HCT116 (cell line): Measurements from ENCODE around the gene SYTL3. TPM values are rescaled to one million over a fixed set of nuclear protein-coding genes. Genes with fewer than 3 reads are reported as not detected.

Source experiments
- ATAC-seq: fragments of 200-7000 bp; cut with Tn5 transposase; 2 replicates; pipeline ENCODE4 v1.9.1; 2020; ENCODE audit warnings: mild to moderate bottlenecking, moderate library complexity
- BruUV-seq: library from RNA; stranded (reverse); fragments of 400-500 nt; replicated peaks from 2 replicates; lab custom pipeline; 2021; lab: Mats Ljungman, UMichigan
- CTCF ChIA-PET: fragments of 300-600 bp; sonication (Branson Sonifier 250); formaldehyde crosslinking; loops from one replicate; lab custom pipeline; 2021; ENCODE audit warnings: antibody characterized with exemption; lab: Charles Lee
- POLR2A ChIA-PET: fragments of 300-600, 350-600 bp; sonication (Branson Sonifier 250); formaldehyde crosslinking; loops from one replicate; lab custom pipeline; 2021; ENCODE audit warnings: antibody characterized with exemption; lab: Charles Lee
- RAD21 ChIA-PET, 2 experiments: fragments of 300-600 bp; sonication (Branson Sonifier 250); formaldehyde crosslinking; loops; one replicate each; lab custom pipeline; 2023; ENCODE audit warnings: low total read pairs in 2 of 2; ENCODE audit not compliant: uncharacterized antibody in 2 of 2, unreplicated experiment in 2 of 2, low non-redundant PET in 1 of 2; lab: Charles Lee
- DNase-seq: peaks from one replicate; pipeline ENCODE4 v3.0.0-alpha.2; 2010; ENCODE audit warnings: low read depth, low spot score
- H2AFZ ChIP-seq: fragments of 200-600 bp; shearing (Covaris generic), sonication (generic); 2 replicates; pipeline ENCODE4 v1.6.1; 2017; ENCODE audit warnings: low read depth, mixed run types, mixed read lengths, antibody characterized with exemption, low read length; ENCODE audit not compliant: poor library complexity, severe bottlenecking
- H3K27ac ChIP-seq: 2 replicates; pipeline ENCODE4 v1.5.1; 2012; ENCODE audit warnings: low read depth, low read length
- H3K27me3 ChIP-seq: fragments of 200-600 bp; sonication (generic); 2 replicates; pipeline ENCODE4 v1.6.1; 2016; ENCODE audit warnings: mixed run types, low read length, mixed read lengths; ENCODE audit not compliant: insufficient read depth
- H3K36me3 ChIP-seq, 2 experiments: fragments of 200-500 bp in 1 of 2; fragments of 200-600 bp in 1 of 2; sonication (Bioruptor generic) in 1 of 2; sonication (generic) in 1 of 2; 2 replicates each; pipeline versions ENCODE4 v1.5.1 to v1.6.1; 2014 to 2016; ENCODE audit warnings: low read length in 2 of 2, inconsistent platforms in 1 of 2, mixed read lengths in 1 of 2, mixed run types in 1 of 2; ENCODE audit not compliant: insufficient read depth in 2 of 2, control insufficient read depth in 1 of 2
- H3K4me1 ChIP-seq, 2 experiments: fragments of 200-600 bp in 1 of 2; sonication (generic) in 1 of 2; 2 replicates each; pipeline versions ENCODE4 v1.5.1 to v1.6.1; 2012 to 2017; ENCODE audit warnings: low read length in 2 of 2, inconsistent platforms in 1 of 2, mild to moderate bottlenecking in 1 of 2, mixed read lengths in 1 of 2, mixed run types in 1 of 2, moderate library complexity in 1 of 2; ENCODE audit not compliant: insufficient read depth in 2 of 2, control insufficient read depth in 1 of 2
- H3K4me2 ChIP-seq: fragments of 200-600 bp; sonication (generic); 2 replicates; pipeline ENCODE4 v1.6.1; 2017; ENCODE audit warnings: mixed run types, low read length, mixed read lengths
- H3K4me3 ChIP-seq, 2 experiments: fragments of 200-600 bp in 1 of 2; sonication (generic) in 1 of 2; replicated peaks in 1 of 2; 2 replicates each; pipeline ENCODE4 v1.5.1; 2011 to 2016; ENCODE audit warnings: low read length in 2 of 2, control low read depth in 1 of 2, low read depth in 1 of 2, mild to moderate bottlenecking in 1 of 2, mixed read lengths in 1 of 2, mixed run types in 1 of 2
- H3K79me2 ChIP-seq: fragments of 200-600 bp; sonication (generic); 2 replicates; pipeline ENCODE4 v1.6.1; 2017; ENCODE audit warnings: mild to moderate bottlenecking, mixed run types, low read length, moderate library complexity, mixed read lengths; ENCODE audit not compliant: insufficient read depth
- H3K9ac ChIP-seq: fragments of 200-600 bp; sonication (generic); 2 replicates; pipeline ENCODE4 v1.6.1; 2016; ENCODE audit warnings: low read length, mixed read lengths
- H3K9me2 ChIP-seq: fragments of 200-600 bp; sonication (generic), shearing (Covaris generic); 2 replicates; pipeline ENCODE4 v1.6.1; 2017; ENCODE audit warnings: mixed run types, mild to moderate bottlenecking, moderate library complexity; ENCODE audit not compliant: insufficient read depth
- H3K9me3 ChIP-seq, 2 experiments: fragments of 200-500 bp in 1 of 2; fragments of 200-600 bp in 1 of 2; sonication (Bioruptor generic) in 1 of 2; sonication (generic) in 1 of 2; 2 replicates each; pipeline ENCODE4 v1.6.1; 2014 to 2017; ENCODE audit warnings: low read length in 2 of 2, mixed read lengths in 2 of 2, inconsistent platforms in 1 of 2, low read depth in 1 of 2, mild to moderate bottlenecking in 1 of 2, mixed run types in 1 of 2, moderate library complexity in 1 of 2; ENCODE audit not compliant: control insufficient read depth in 1 of 2, insufficient read depth in 1 of 2
- H4K20me1 ChIP-seq: fragments of 200-600 bp; sonication (generic), shearing (Covaris generic); 2 replicates; pipeline ENCODE4 v1.6.1; 2017; ENCODE audit warnings: mixed run types, mild to moderate bottlenecking, moderate library complexity; ENCODE audit not compliant: insufficient read depth
- ATF3 ChIP-seq: IDR thresholded peaks from 2 replicates; pipeline ENCODE4 v1.6.1; 2012
- CBX3 ChIP-seq: IDR thresholded peaks from 2 replicates; pipeline ENCODE4 v1.6.1; 2012; ENCODE audit warnings: low read depth
- CEBPB ChIP-seq: IDR thresholded peaks from 2 replicates; pipeline ENCODE4 v1.6.1; 2012; ENCODE audit warnings: low read depth
- EGR1 ChIP-seq: IDR thresholded peaks from 2 replicates; pipeline ENCODE4 v1.6.1; 2012; ENCODE audit warnings: low read depth
- ELF1 ChIP-seq: IDR thresholded peaks from 2 replicates; pipeline ENCODE4 v1.6.1; 2012; ENCODE audit warnings: low read depth, borderline replicate concordance
- EZH2 ChIP-seq: fragments of 200-600 bp; sonication (generic); IDR thresholded peaks from 2 replicates; pipeline ENCODE4 v1.6.1; 2017; ENCODE audit warnings: antibody characterized with exemption, mixed run types
- FOSL1 ChIP-seq: IDR thresholded peaks from 2 replicates; pipeline ENCODE4 v1.6.1; 2012; ENCODE audit warnings: low read depth
- MAX ChIP-seq: IDR thresholded peaks from 2 replicates; pipeline ENCODE4 v1.6.1; 2012
- POLR2A ChIP-seq: IDR thresholded peaks from 2 replicates; pipeline ENCODE4 v1.7.0; 2011; ENCODE audit warnings: borderline replicate concordance; ENCODE audit not compliant: insufficient read depth, insufficient read length; ENCODE audit errors: extremely low read depth
- POLR2AphosphoS5 ChIP-seq: IDR thresholded peaks from 2 replicates; pipeline ENCODE4 v1.6.1; 2011; ENCODE audit warnings: mild to moderate bottlenecking, low read depth, low read length, moderate library complexity
- REST ChIP-seq: IDR thresholded peaks from 2 replicates; pipeline ENCODE4 v1.6.1; 2012; ENCODE audit warnings: low read depth
- SIN3A ChIP-seq: IDR thresholded peaks from 2 replicates; pipeline ENCODE4 v1.6.1; 2012; ENCODE audit warnings: low read depth
- SP1 ChIP-seq: IDR thresholded peaks from 2 replicates; pipeline ENCODE4 v1.6.1; 2012; ENCODE audit warnings: low read depth
- SRF ChIP-seq: IDR thresholded peaks from 2 replicates; pipeline ENCODE4 v1.6.1; 2012; ENCODE audit warnings: low read depth
- YY1 ChIP-seq: IDR thresholded peaks from 2 replicates; pipeline ENCODE4 v1.6.1; 2011; ENCODE audit warnings: low read length, low read depth, moderate library complexity, mild to moderate bottlenecking; ENCODE audit not compliant: insufficient replicate concordance; ENCODE audit errors: extremely low read depth
- ZFX ChIP-seq: fragments of 450-650 bp; IDR thresholded peaks from 2 replicates; pipeline ENCODE4 v1.6.1; 2017
- ZNF274 ChIP-seq: fragments of 200-500 bp; sonication (Bioruptor generic); IDR thresholded peaks from 2 replicates; pipeline ENCODE4 v1.6.1; 2014; ENCODE audit warnings: mild to moderate bottlenecking, low read depth, low read length, inconsistent platforms
- intact Hi-C: fragments of 100-400 bp; cut with micrococcal nuclease; formaldehyde crosslinking; loops from 2 replicates; pipeline ENCODE4 v1.10.0; 2022
- total RNA-seq: library from RNA; stranded (reverse); gene quantifications from one replicate; pipeline ENCODE4 v1.2.1, GENCODE V29; 2021; ENCODE audit not compliant: unreplicated experiment

The SYTL3 gene
- total RNA-seq, 1 experiment from 2014 or later: 55.3 TPM

- Histone ChIP-seq H3K4me2 (peak overlapping the region; percentile 20), H3K9me2 (no peaks in the 10 kb centered on the region), H3K79me2 (peaks cover 99% of the 10 kb centered on the region), H3K9me3 (no peaks in the 10 kb centered on the region), H3K4me1 (peaks cover 92 to 96% of the 10 kb centered on the region in 2 experiments), H3K27ac (peak overlapping the region; percentile 38), H3K9ac (peak overlapping the region; percentile 38), H4K20me1 (peaks cover 81% of the 10 kb centered on the region), H3K27me3 (no peaks in the 10 kb centered on the region), H3K36me3 (peaks cover 0 to 56% of the 10 kb centered on the region in 2 experiments; a peak in 2 of 4 replicates), H3K4me3 (no peak overlapping the region), H2AFZ (no peak overlapping the region)
- ChIA-PET CTCF (no interaction called here), POLR2A (interaction anchor here (1.3 to 1.4 kb wide), 2 partner anchors 8 to 65 kb away, joined by 5 to 9 read pairs; no protein-coding TSS in a partner anchor), RAD21 (interaction anchor here in 1 of 2 experiments (0.7 kb wide), 1 partner anchor 39 kb away, joined by 3 read pairs; no protein-coding TSS in a partner anchor)
- DNase-seq (no peak), ATAC-seq (peak; percentile 13; the same call in 1 of the 2 replicates)
- TF ChIP-seq POLR2AphosphoS5: no peak; the same call in none of the 2 replicates
- no peak for TF ChIP-seq FOSL1
- no peak for TF ChIP-seq YY1
- no peak for TF ChIP-seq POLR2A
- no peak for TF ChIP-seq ZFX
- TF ChIP-seq SRF: no peak
- no peak for TF ChIP-seq MAX
- no peak for TF ChIP-seq EZH2
- no peak for TF ChIP-seq CBX3
- TF ChIP-seq EGR1: no peak
- no peak for TF ChIP-seq CEBPB
- no peak for TF ChIP-seq ZNF274
- TF ChIP-seq SIN3A: no peak
- TF ChIP-seq ELF1: no peak
- TF ChIP-seq REST: no peak
- no peak for TF ChIP-seq SP1
- no peak for TF ChIP-seq ATF3
- intact Hi-C loops: loop anchor here (10.0 kb wide), 1 partner anchor 311 kb away; no protein-coding TSS in a partner anchor
- no TSS peak for BruUV-seq
These were observed 153.9 kb downstream of the SYTL3 start for GRCh38 chr6:158803733-158804143.
